ENCODE measurements around the gene HSPB6. TPM values are rescaled to one million over a fixed set of nuclear protein-coding genes. Genes with fewer than 3 reads are reported as not detected.

The HSPB6 gene
- polyA plus RNA-seq, 1 of the 3 experiments (the other 2 are of a cell fraction) = 0.43 TPM

DNA sequence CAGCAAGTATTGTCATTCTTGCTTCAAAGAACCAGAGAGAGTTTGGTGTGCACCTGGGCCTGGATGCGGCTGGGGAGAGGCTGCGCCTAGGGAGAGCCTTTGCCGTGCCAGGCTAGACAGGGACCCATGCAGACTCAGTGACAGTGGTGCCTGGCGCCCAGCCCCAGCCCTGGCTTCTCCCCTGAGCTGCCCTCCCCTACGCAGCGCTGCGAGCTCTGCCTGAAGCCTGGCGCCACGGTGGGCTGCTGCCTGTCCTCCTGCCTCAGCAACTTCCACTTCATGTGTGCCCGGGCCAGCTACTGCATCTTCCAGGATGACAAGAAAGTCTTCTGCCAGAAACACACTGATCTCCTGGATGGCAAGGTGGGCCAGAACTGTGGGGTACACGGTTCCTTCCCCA, 27.1 kb downstream of the HSPB6 start:
- CTCF ChIA-PET = no interaction called here
- Histone ChIP-seq H3F3A (replicated peaks; ENCODE audit: insufficient read depth) (no peaks in the 10 kb centered on the region), H3K27me3 (ENCODE audit: insufficient read depth) (no peaks in the 10 kb centered on the region), H2AFZ (ENCODE audit: low read depth) (no peak overlapping the region), H3K27ac (ENCODE audit: low read depth in 2 of 2, low read length in 1 of 2) (no peak overlapping the region), H3K79me2 (ENCODE audit: insufficient read depth) (no peaks in the 10 kb centered on the region), H3K4me2 (no peak overlapping the region), H3K9me3 (no peaks in the 10 kb centered on the region), H4K20me1 (ENCODE audit: insufficient read depth) (no peaks in the 10 kb centered on the region), H3K9me2 (no peaks in the 10 kb centered on the region), H3K4me1 (ENCODE audit: control insufficient read depth in 1 of 2, insufficient read depth in 2 of 2, low read depth in 1 of 2, low read length in 1 of 2) (no peaks in the 10 kb centered on the region), H3K4me3 (ENCODE audit: low read depth in 2 of 2, low read length in 1 of 2) (no peak overlapping the region), H3K36me3 (replicated peaks in 1 of 2; ENCODE audit: control insufficient read depth in 1 of 2, insufficient read depth in 2 of 2, low read length in 1 of 2) (peaks cover 14 to 87% of the 10 kb centered on the region in 2 experiments), H3K9ac (no peak overlapping the region)
- POLR2A ChIA-PET = interaction anchor here (1.6 kb wide), 1 partner anchor 11 kb away, joined by 7 read pairs; no protein-coding TSS in a partner anchor
- TF ChIP-seq, protein P1, sequence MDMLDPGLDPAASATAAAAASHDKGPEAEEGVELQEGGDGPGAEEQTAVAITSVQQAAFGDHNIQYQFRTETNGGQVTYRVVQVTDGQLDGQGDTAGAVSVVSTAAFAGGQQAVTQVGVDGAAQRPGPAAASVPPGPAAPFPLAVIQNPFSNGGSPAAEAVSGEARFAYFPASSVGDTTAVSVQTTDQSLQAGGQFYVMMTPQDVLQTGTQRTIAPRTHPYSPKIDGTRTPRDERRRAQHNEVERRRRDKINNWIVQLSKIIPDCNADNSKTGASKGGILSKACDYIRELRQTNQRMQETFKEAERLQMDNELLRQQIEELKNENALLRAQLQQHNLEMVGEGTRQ (IDR thresholded peaks at IDR 0.05; ENCODE audit: borderline replicate concordance, low read depth, low read length) = no peak
- TF ChIP-seq ELF1 (IDR thresholded peaks at IDR 0.05) (no peak), RXRA (IDR thresholded peaks at IDR 0.05; ENCODE audit: borderline replicate concordance, low read depth) (no peak), TEAD4 (IDR thresholded peaks at IDR 0.05; ENCODE audit: borderline replicate concordance, insufficient read depth) (no peak), TCF12 (IDR thresholded peaks at IDR 0.05) (no peak), EZH2phosphoT487 (IDR thresholded peaks at IDR 0.05; ENCODE audit: borderline replicate concordance, low read depth) (no peak), RAD21 (IDR thresholded peaks at IDR 0.05; ENCODE audit: low read length) (no peak), TAF1 (IDR thresholded peaks at IDR 0.05; ENCODE audit: borderline replicate concordance, low read depth, low read length) (no peak), RCOR1 (IDR thresholded peaks at IDR 0.05; ENCODE audit: low read length) (no peak), FOSL2 (IDR thresholded peaks at IDR 0.05; ENCODE audit: borderline replicate concordance, low read depth) (no peak), FOXM1 (IDR thresholded peaks at IDR 0.05; ENCODE audit: low read depth) (no peak), EP300 (IDR thresholded peaks at IDR 0.05; ENCODE audit: borderline replicate concordance in 1 of 2, low read depth in 1 of 2, low read length in 1 of 2) (no peak), MXI1 (IDR thresholded peaks at IDR 0.05; ENCODE audit: low read depth, low read length) (no peak), GATA2 (CRISPR knock-in tag; IDR thresholded peaks at IDR 0.05) (no peak), FOXJ3 (CRISPR knock-in tag; IDR thresholded peaks at IDR 0.05) (no peak), GABPA (IDR thresholded peaks at IDR 0.05; ENCODE audit: low read depth) (no peak)
- whole genome bisulfite sequencing (ENCODE audit: low lambda C conversion rate) = 94% methylated on average over 5 of the region's 11 CpGs
- DNase-seq = no peak

DNA sequence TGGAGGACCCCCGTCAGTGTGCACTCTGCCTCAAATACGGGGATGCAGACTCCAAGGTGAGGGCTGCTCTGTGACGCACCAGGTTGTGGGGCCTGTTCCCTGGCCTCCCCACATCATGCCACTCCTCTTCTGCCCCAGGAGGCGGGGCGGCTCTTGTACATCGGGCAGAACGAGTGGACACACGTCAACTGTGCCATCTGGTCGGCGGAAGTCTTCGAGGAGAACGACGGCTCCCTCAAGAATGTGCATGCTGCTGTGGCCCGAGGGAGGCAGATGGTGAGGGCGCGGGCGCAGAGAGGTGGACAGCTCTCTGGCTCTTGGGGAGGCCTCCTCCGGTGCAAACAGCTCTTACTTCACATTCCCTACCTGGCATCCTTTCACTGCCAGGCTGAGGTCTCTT, 27.8 kb downstream of the HSPB6 start:
- H2AFZ ChIP-seq (ENCODE audit: low read depth) = no peak overlapping the region
- no peaks in the 10 kb centered on the region for H3K4me1 ChIP-seq (ENCODE audit: control insufficient read depth in 1 of 2, insufficient read depth in 2 of 2, low read depth in 1 of 2, low read length in 1 of 2)
- no peak overlapping the region for H3K27ac ChIP-seq (ENCODE audit: low read depth in 2 of 2, low read length in 1 of 2)
- H3K9me2 ChIP-seq = no peaks in the 10 kb centered on the region
- 89% methylated on average over 17 of the region's 18 CpGs for WGBS (ENCODE audit: low lambda C conversion rate)
- no peaks in the 10 kb centered on the region for H4K20me1 ChIP-seq (ENCODE audit: insufficient read depth)
- H3K9me3 ChIP-seq = no peaks in the 10 kb centered on the region
- no peaks in the 10 kb centered on the region for H3K27me3 ChIP-seq (ENCODE audit: insufficient read depth)
- no peak for TF ChIP-seq CHD2 (IDR thresholded peaks at IDR 0.05; ENCODE audit: low read length, partially characterized antibody)
- no peak for TF ChIP-seq TCF12 (IDR thresholded peaks at IDR 0.05)
- no peak for TF ChIP-seq EZH2phosphoT487 (IDR thresholded peaks at IDR 0.05; ENCODE audit: borderline replicate concordance, low read depth)
- TF ChIP-seq, protein P2, sequence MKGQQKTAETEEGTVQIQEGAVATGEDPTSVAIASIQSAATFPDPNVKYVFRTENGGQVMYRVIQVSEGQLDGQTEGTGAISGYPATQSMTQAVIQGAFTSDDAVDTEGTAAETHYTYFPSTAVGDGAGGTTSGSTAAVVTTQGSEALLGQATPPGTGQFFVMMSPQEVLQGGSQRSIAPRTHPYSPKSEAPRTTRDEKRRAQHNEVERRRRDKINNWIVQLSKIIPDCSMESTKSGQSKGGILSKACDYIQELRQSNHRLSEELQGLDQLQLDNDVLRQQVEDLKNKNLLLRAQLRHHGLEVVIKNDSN (IDR thresholded peaks at IDR 0.05; ENCODE audit: borderline replicate concordance, low read depth) = no peak
- no peaks in the 10 kb centered on the region for H3K79me2 ChIP-seq (ENCODE audit: insufficient read depth)
- no peak overlapping the region for H3K4me3 ChIP-seq (ENCODE audit: low read depth in 2 of 2, low read length in 1 of 2)
- no peaks in the 10 kb centered on the region for H3F3A ChIP-seq (replicated peaks; ENCODE audit: insufficient read depth)
- no peak overlapping the region for H3K9ac ChIP-seq
- DNase-seq = no peak
- CTCF ChIA-PET = no interaction called here
- H3K4me2 ChIP-seq = no peak overlapping the region
- H3K36me3 ChIP-seq (replicated peaks in 1 of 2; ENCODE audit: control insufficient read depth in 1 of 2, insufficient read depth in 2 of 2, low read length in 1 of 2) = peaks cover 17 to 90% of the 10 kb centered on the region in 2 experiments
- POLR2A ChIA-PET = interaction anchor here (3.5 kb wide), 1 partner anchor 11 kb away, joined by 10 read pairs; no protein-coding TSS in a partner anchor

Measured in SK-N-SH (cell line).